ENCODE results near the gene MRC1.

Gene MRC1

DNA sequence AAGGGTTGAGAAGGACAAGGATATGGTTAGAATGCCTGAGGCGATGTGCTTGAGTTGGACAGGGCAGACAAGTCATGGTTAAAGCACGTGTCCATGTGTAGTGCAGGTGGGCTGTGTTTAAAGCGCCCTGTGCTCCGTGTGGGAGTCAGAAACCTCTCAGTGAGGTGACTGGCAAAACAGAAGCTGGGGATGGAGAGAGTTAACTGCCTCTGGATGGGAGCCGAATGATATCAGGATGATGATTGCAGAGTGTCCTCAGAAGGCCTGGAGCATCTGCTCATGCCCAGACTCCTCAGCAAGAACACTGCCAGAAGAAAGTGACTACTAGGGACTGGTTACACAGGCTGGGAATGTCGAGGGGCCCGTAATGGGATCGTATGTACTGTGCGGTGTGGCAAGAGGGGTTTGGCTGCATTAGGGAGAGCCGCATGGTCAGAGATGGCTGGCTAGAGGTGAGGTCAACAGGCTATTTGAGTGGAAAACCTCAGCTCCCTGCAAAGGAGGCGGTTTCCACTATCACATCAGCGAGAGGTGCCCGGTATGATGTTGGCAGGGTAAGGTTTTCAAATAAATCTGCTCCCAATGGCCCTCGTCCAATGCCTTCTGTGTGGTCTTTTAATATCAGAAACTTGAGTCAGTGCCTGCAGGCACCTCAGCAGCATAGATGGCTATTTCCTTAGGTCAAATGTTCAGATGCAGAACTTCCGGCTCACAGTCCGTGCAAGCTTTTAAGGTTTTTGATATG is 26.1 kb upstream of the MRC1 start:
- 93 to 95% methylated on average over 12 to 13 of the region's 16 CpGs for WGBS, 2 experiments (ENCODE audit: insufficient coverage in 2 of 2)
- no peak overlapping the region for H3K27ac ChIP-seq (ENCODE audit: low read depth, low read length, severe bottlenecking)
- no peaks in the 10 kb centered on the region for H3K9me3 ChIP-seq (ENCODE audit: control insufficient read depth, low read length)
- no peaks in the 10 kb centered on the region for H3K36me3 ChIP-seq (ENCODE audit: control insufficient read depth, insufficient read depth, low read length)
- peaks cover 29% of the 10 kb centered on the region for H3K4me1 ChIP-seq (ENCODE audit: control insufficient read depth, insufficient read depth, low read length, poor library complexity, severe bottlenecking)
- H3K4me3 ChIP-seq (ENCODE audit: extremely low read depth, insufficient read depth, low read length, poor library complexity, severe bottlenecking), result no peak overlapping the region

DNA sequence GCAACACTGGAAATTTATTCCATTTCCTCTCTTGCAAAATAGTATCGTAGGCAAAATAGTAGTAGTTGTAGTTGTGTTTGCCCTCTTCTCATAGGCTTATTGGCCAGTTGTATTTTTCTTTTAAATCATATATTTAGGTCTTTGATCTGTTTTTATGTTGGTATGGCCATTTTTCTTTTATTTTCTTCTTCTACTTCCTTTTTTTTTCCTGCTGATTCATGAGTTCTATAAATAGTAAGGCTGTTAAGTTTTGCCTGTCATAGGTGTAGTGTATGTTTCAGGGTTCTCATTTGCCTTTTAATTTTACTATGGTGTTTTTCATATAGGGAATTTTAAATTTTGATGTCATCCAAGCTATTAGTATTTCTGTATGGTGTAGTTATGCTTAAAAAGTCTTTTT is 25.4 kb upstream of the MRC1 start:
- Histone ChIP-seq H3K4me3 (ENCODE audit: extremely low read depth, insufficient read depth, low read length, poor library complexity, severe bottlenecking) (no peak overlapping the region), H3K9me3 (ENCODE audit: control insufficient read depth, low read length) (no peaks in the 10 kb centered on the region), H3K36me3 (ENCODE audit: control insufficient read depth, insufficient read depth, low read length) (no peaks in the 10 kb centered on the region), H3K27ac (ENCODE audit: low read depth, low read length, severe bottlenecking) (no peak overlapping the region), H3K4me1 (ENCODE audit: control insufficient read depth, insufficient read depth, low read length, poor library complexity, severe bottlenecking) (peaks cover 29% of the 10 kb centered on the region)
- WGBS, 2 experiments (ENCODE audit: insufficient coverage in 2 of 2), result no CpG with 5 or more reads among the region's 1 CpG

- Histone ChIP-seq H3K36me3 (ENCODE audit: control insufficient read depth, insufficient read depth, low read length) (no peaks in the 10 kb centered on the region), H3K4me1 (ENCODE audit: control insufficient read depth, insufficient read depth, low read length, poor library complexity, severe bottlenecking) (peaks cover 29% of the 10 kb centered on the region), H3K27ac (ENCODE audit: low read depth, low read length, severe bottlenecking) (no peak overlapping the region), H3K9me3 (ENCODE audit: control insufficient read depth, low read length) (no peaks in the 10 kb centered on the region), H3K4me3 (ENCODE audit: extremely low read depth, insufficient read depth, low read length, poor library complexity, severe bottlenecking) (no peak overlapping the region)
- 92 to 97% methylated on average over 2 to 3 of the region's 3 CpGs for WGBS, 2 experiments (ENCODE audit: insufficient coverage in 2 of 2)
These were observed 24.5 kb upstream of the MRC1 start for GRCh38 chr10:17784688-17785087.

GRCh38 chr10:17785276-17785930 is 23.7 kb upstream of the MRC1 start:
- Histone ChIP-seq H3K4me3 (ENCODE audit: extremely low read depth, insufficient read depth, low read length, poor library complexity, severe bottlenecking) (no peak overlapping the region), H3K9me3 (ENCODE audit: control insufficient read depth, low read length) (no peaks in the 10 kb centered on the region), H3K4me1 (ENCODE audit: control insufficient read depth, insufficient read depth, low read length, poor library complexity, severe bottlenecking) (peaks cover 29% of the 10 kb centered on the region), H3K27ac (ENCODE audit: low read depth, low read length, severe bottlenecking) (no peak overlapping the region), H3K36me3 (ENCODE audit: control insufficient read depth, insufficient read depth, low read length) (no peaks in the 10 kb centered on the region)
- WGBS, 2 experiments (ENCODE audit: insufficient coverage in 2 of 2), result 100% methylated on average over 2 of the region's 5 CpGs; no CpG with 5 or more reads in 1 of the 2 experiments

DNA sequence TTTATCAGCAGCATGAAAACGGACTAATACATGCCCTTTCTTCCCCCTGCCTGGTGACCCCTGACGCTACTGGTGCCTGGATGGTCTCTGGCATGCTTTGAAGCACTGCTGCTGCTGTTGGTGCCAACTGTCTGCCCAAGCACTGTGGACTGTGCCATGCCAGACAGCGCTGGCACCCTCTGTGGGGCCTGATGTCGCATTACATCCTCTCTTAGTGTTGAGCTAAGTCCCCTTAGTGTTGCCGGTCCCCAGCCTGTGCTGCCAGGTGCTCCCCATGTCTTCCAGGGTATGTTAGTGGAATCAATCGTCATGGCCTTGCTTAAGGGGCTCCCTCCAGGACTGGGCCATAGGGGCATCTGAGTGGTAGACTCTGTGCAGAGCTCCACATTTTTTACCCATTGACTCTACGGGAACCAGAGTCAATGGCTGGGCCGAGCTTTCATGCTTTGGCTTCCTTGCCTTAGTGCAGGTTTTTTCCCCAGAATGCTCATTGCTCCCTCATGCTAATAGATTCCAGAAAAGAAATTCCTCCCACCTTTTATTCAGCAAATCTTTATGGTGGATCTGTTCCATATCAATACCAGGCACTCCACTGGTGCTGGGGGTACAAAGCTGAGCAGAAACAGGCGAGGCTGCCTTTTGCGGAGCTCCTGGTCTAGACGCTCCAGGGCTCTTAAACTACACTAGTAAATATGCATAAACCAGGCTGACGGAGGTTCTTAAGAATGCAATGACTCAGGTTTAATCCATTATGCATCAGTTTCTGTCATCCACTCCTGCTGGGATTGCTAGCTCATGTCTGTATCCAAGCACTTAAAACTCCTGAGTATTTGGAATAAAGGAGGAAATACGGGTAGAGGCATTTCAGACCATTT is 21.8 kb upstream of the MRC1 start:
- Histone ChIP-seq H3K4me3 (ENCODE audit: extremely low read depth, insufficient read depth, low read length, poor library complexity, severe bottlenecking) (no peak overlapping the region), H3K27ac (ENCODE audit: low read depth, low read length, severe bottlenecking) (peak overlapping the region; percentile 73), H3K9me3 (ENCODE audit: control insufficient read depth, low read length) (no peaks in the 10 kb centered on the region), H3K4me1 (ENCODE audit: control insufficient read depth, insufficient read depth, low read length, poor library complexity, severe bottlenecking) (peaks cover 29% of the 10 kb centered on the region), H3K36me3 (ENCODE audit: control insufficient read depth, insufficient read depth, low read length) (no peaks in the 10 kb centered on the region)
- 73 to 86% methylated on average over 9 to 12 of the region's 13 CpGs for WGBS, 2 experiments (ENCODE audit: insufficient coverage in 2 of 2)

- WGBS, 2 experiments (ENCODE audit: insufficient coverage in 2 of 2), result 100% methylated on average over 1 to 2 of the region's 2 CpGs
These were observed 20.5 kb upstream of the MRC1 start for GRCh38 chr10:17788646-17789045.

GRCh38 chr10:17789396-17789795 is 19.8 kb upstream of the MRC1 start:
- Histone ChIP-seq H3K4me1 (ENCODE audit: control insufficient read depth, insufficient read depth, low read length, poor library complexity, severe bottlenecking) (peaks cover 18% of the 10 kb centered on the region), H3K9me3 (ENCODE audit: control insufficient read depth, low read length) (no peaks in the 10 kb centered on the region), H3K4me3 (ENCODE audit: extremely low read depth, insufficient read depth, low read length, poor library complexity, severe bottlenecking) (no peak overlapping the region), H3K27ac (ENCODE audit: low read depth, low read length, severe bottlenecking) (no peak overlapping the region), H3K36me3 (ENCODE audit: control insufficient read depth, insufficient read depth, low read length) (no peaks in the 10 kb centered on the region)
- 89 to 93% methylated on average over 2 to 5 of the region's 7 CpGs for WGBS, 2 experiments (ENCODE audit: insufficient coverage in 2 of 2)

More at GRCh38 chr10:17788646-17789045, 20.5 kb upstream of the MRC1 start:
- H3K4me3 ChIP-seq (ENCODE audit: extremely low read depth, insufficient read depth, low read length, poor library complexity, severe bottlenecking), result no peak overlapping the region
- H3K9me3 ChIP-seq (ENCODE audit: control insufficient read depth, low read length), result no peaks in the 10 kb centered on the region
- H3K36me3 ChIP-seq (ENCODE audit: control insufficient read depth, insufficient read depth, low read length), result no peaks in the 10 kb centered on the region
- peaks cover 23% of the 10 kb centered on the region for H3K4me1 ChIP-seq (ENCODE audit: control insufficient read depth, insufficient read depth, low read length, poor library complexity, severe bottlenecking)
- no peak overlapping the region for H3K27ac ChIP-seq (ENCODE audit: low read depth, low read length, severe bottlenecking)

- 55 to 100% methylated on average over 1 of the region's 2 CpGs for WGBS, 2 experiments (ENCODE audit: insufficient coverage in 2 of 2)
These were observed 18.5 kb upstream of the MRC1 start for GRCh38 chr10:17790651-17791050.

GRCh38 chr10:17792991-17793390 is 16.2 kb upstream of the MRC1 start:
- Histone ChIP-seq H3K36me3 (ENCODE audit: control insufficient read depth, insufficient read depth, low read length) (no peaks in the 10 kb centered on the region), H3K9me3 (ENCODE audit: control insufficient read depth, low read length) (no peaks in the 10 kb centered on the region), H3K4me3 (ENCODE audit: extremely low read depth, insufficient read depth, low read length, poor library complexity, severe bottlenecking) (no peak overlapping the region), H3K27ac (ENCODE audit: low read depth, low read length, severe bottlenecking) (no peak overlapping the region), H3K4me1 (ENCODE audit: control insufficient read depth, insufficient read depth, low read length, poor library complexity, severe bottlenecking) (no peaks in the 10 kb centered on the region)

More at GRCh38 chr10:17790651-17791050, 18.5 kb upstream of the MRC1 start:
- Histone ChIP-seq H3K4me1 (ENCODE audit: control insufficient read depth, insufficient read depth, low read length, poor library complexity, severe bottlenecking) (peaks cover 8% of the 10 kb centered on the region), H3K27ac (ENCODE audit: low read depth, low read length, severe bottlenecking) (no peak overlapping the region), H3K36me3 (ENCODE audit: control insufficient read depth, insufficient read depth, low read length) (no peaks in the 10 kb centered on the region), H3K9me3 (ENCODE audit: control insufficient read depth, low read length) (no peaks in the 10 kb centered on the region), H3K4me3 (ENCODE audit: extremely low read depth, insufficient read depth, low read length, poor library complexity, severe bottlenecking) (no peak overlapping the region)

- Histone ChIP-seq H3K4me3 (ENCODE audit: extremely low read depth, insufficient read depth, low read length, poor library complexity, severe bottlenecking) (no peak overlapping the region), H3K36me3 (ENCODE audit: control insufficient read depth, insufficient read depth, low read length) (no peaks in the 10 kb centered on the region), H3K9me3 (ENCODE audit: control insufficient read depth, low read length) (no peaks in the 10 kb centered on the region), H3K4me1 (ENCODE audit: control insufficient read depth, insufficient read depth, low read length, poor library complexity, severe bottlenecking) (no peaks in the 10 kb centered on the region), H3K27ac (ENCODE audit: low read depth, low read length, severe bottlenecking) (no peak overlapping the region)
- WGBS, 2 experiments (ENCODE audit: insufficient coverage in 2 of 2), result 100% methylated on average over 3 of the region's 6 CpGs
These were observed 15.1 kb upstream of the MRC1 start for GRCh38 chr10:17793823-17794644.

Data from mesodermal cell (in vitro differentiated cells).